Esophagus mucosa (tissue), 1 donor: Measurements from ENCODE around the gene LPCAT2. TPM values are rescaled to one million over a fixed set of nuclear protein-coding genes. Genes with fewer than 3 reads are reported as not detected.

ENCODE experiments used
- ATAC-seq: fragments of 200-7000 bp; cut with Tn5 transposase; one replicate; pipeline ENCODE4 v1.9.1; 2020
- total RNA-seq: library from RNA; stranded (reverse); gene quantifications from one replicate; pipeline ENCODE4 v1.2.4, GENCODE V29; 2023
- donor health status: DM: yes; HTN: yes; CAD: no.

LPCAT2 gene
- total RNA-seq, 1 donor from 2014 or later: 9.8 TPM

DNA sequence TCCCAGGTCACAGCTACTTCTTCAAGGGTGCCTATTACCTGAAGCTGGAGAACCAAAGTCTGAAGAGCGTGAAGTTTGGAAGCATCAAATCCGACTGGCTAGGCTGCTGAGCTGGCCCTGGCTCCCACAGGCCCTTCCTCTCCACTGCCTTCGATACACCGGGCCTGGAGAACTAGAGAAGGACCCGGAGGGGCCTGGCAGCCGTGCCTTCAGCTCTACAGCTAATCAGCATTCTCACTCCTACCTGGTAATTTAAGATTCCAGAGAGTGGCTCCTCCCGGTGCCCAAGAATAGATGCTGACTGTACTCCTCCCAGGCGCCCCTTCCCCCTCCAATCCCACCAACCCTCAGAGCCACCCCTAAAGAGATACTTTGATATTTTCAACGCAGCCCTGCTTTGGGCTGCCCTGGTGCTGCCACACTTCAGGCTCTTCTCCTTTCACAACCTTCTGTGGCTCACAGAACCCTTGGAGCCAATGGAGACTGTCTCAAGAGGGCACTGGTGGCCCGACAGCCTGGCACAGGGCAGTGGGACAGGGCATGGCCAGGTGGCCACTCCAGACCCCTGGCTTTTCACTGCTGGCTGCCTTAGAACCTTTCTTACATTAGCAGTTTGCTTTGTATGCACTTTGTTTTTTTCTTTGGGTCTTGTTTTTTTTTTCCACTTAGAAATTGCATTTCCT, 3.4 kb upstream of the LPCAT2 start:
- ATAC-seq: no peak

DNA sequence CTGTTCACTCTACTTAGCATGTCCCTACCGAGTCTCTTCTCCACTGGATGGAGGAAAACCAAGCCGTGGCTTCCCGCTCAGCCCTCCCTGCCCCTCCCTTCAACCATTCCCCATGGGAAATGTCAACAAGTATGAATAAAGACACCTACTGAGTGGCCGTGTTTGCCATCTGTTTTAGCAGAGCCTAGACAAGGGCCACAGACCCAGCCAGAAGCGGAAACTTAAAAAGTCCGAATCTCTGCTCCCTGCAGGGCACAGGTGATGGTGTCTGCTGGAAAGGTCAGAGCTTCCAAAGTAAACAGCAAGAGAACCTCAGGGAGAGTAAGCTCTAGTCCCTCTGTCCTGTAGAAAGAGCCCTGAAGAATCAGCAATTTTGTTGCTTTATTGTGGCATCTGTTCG, 2.8 kb upstream of the LPCAT2 start:
- no peak for ATAC-seq

- no peak for ATAC-seq
These were observed 2.2 kb upstream of the LPCAT2 start for GRCh38 chr16:55506708-55507107.

- no peak for ATAC-seq
These were observed 476 bp upstream of the LPCAT2 start for GRCh38 chr16:55508271-55508921.

GRCh38 chr16:55510185-55510805, 1.4 kb downstream of the LPCAT2 start:
- no peak for ATAC-seq

- no peak for ATAC-seq
These were observed 4.1 kb downstream of the LPCAT2 start for GRCh38 chr16:55512941-55513340.

DNA sequence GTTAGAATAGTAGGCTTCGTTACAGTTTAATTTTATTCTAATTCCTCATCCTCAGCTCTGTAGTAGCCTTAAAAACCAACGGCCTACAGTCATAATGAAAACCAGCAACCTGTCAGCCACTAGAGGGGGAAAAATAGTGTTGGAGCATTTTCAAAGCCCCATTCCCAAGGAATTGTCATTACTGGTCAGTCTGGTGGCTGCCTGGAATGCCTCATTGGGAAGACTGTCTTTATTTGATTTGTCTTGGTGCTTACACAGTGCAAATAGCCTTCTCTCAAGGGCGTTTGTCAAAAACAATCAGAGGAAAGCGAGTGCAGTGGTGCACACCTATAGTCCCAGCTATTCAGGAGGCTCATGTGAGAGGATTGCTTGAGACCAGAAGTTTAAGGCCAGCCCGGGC, 4.7 kb downstream of the LPCAT2 start:
- no peak for ATAC-seq

DNA sequence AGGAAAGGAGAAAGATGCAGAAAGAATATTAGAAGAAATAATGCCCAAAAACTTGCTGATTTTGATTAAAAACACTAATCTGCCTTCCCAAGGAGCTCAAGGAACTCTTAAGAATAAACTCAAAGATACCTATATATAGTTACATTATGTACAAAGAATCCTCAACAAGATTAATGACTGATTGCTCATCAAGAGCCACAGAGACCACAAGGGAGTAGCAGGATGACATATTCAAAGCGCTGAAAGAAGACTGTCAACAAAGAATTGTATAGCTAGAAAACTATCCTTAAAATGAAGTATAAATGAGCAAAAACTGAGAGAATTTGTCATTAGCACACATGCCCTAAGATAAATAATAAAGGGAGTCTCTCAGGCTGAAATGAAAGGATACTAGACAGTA, 6.2 kb downstream of the LPCAT2 start:
- ATAC-seq: no peak

DNA sequence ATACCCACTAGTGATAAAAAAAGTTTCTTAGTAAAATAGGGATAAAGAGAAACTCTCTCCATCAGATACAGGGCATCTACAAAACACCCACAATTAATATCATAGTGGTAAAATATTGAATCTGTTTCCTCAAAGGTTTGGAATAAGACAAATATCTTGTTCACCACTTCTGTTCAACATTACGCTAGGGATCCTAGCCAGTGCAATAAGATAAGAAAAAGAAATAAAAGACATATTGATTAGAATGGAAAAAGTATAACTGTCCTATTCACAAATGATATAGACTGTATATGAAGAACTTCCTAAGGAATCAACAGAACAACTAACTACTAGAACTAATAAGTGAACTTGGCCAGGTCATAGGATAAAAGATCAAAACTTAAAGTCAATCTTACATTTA, 12.9 kb downstream of the LPCAT2 start:
- no peak for ATAC-seq

- ATAC-seq: no peak
These were observed 17.6 kb downstream of the LPCAT2 start for GRCh38 chr16:55526441-55526840.

GRCh38 chr16:55527885-55528284, 19.0 kb downstream of the LPCAT2 start:
- no peak for ATAC-seq

DNA sequence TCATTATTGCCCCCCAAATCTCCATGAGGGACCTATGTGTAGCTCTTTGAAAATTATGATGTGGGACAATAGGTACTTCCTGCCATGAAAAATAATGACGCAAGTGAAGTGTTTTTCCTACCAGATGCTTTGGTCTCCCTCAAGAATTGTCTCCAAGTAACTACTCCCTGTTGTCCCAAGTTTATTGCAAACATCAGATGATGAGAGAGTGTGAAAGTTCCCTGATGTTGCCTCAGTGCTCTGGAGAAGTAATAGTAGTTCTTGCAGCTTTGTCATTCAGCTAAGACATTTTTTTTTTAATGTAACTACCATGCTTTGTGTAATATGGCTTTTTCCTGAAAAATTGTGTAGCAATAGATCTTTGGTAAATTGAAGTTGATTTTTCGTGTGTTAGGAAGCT, 20.1 kb downstream of the LPCAT2 start:
- no peak for ATAC-seq

GRCh38 chr16:55530316-55530856, 21.5 kb downstream of the LPCAT2 start:
- ATAC-seq: no peak

GRCh38 chr16:55532227-55532626, 23.4 kb downstream of the LPCAT2 start:
- ATAC-seq: no peak

- no peak for ATAC-seq
These were observed 25.9 kb downstream of the LPCAT2 start for GRCh38 chr16:55534756-55535155.

- no peak for ATAC-seq
These were observed 30.2 kb downstream of the LPCAT2 start for GRCh38 chr16:55539049-55539448.

GRCh38 chr16:55539488-55539887, 30.6 kb downstream of the LPCAT2 start:
- ATAC-seq: no peak

DNA sequence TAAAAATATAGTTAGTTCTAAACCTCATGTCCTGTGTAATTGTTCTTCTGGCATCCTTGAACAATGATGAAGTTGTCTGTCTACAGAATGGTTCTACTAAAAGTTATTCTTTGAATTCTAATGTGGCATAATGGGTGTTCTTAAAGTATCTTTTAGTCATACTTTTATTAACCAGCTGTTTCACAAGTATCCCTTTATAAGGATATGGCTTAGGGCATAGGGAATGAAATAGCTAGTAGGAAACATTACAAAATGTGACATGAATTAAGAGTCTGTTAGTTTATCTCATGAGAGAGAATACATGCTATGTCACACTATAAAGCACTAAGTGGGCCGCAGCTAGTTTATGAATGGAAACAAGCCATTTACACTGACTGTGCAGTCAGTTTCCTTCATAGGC, 31.3 kb downstream of the LPCAT2 start:
- no peak for ATAC-seq

DNA sequence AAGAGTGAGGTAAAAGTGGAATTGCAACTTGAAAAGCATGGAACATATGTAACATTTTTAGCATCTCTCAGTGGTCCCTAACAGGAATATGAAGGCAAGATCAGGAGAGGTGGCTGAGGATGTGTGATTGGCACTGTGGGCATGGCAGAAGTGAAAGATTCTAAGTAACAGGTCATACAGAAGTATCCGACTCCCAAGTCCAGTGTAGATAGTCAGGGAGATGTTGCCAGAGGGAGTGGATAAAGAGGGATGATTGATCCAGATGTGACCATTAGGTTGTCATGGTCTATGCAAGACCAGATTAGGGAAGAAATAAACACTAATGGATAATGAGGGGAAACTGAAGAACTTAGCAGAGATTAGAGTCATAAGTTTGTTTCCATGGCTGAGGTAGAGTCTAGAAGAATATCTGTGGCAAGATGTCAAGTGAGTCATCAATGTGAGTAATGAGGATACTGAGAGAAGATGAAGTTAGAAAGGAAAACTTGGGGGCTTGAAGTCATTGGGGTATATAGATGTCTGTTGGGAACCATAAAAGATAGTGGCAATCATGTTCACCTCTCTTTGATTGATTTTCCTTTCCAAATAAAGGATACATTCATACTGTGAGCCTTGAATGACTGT, 33.7 kb downstream of the LPCAT2 start:
- peak; percentile 32 for ATAC-seq

DNA sequence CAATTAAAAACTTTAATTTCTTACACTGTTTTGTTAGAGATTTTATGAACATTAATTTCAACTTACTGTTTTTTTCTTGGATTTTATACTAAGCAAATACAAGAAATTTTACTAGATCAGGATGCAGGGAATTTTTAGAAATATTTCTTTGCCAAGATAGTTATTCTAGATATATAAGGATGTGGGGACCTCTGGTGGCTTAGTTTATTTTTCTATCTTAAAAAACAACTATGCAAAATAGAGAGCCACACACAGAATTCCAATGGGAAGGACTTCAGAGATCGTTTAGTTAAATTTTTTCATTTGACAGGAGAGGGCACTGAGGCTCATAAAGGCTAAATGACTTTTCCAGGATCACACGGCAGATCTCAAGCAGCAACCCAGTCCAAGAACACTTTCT, 34.6 kb downstream of the LPCAT2 start:
- no peak for ATAC-seq

GRCh38 chr16:55552621-55553020, 43.7 kb downstream of the LPCAT2 start:
- peak; percentile 85 for ATAC-seq

- no peak for ATAC-seq
These were observed 46.6 kb downstream of the LPCAT2 start for GRCh38 chr16:55555436-55555835.

GRCh38 chr16:55557186-55557585, 48.3 kb downstream of the LPCAT2 start:
- peak; percentile 80 for ATAC-seq
